Central memory CD8-positive, alpha-beta T cell (primary cell): Measurements from ENCODE around the gene NMNAT2.

Source experiments
- ATAC-seq: fragments of 150-1000 bp; cut with Tn5 transposase; replicated peaks from 2 replicates; pipeline ENCODE4 v1.10.0; 2022; ENCODE audit warnings: mild to moderate bottlenecking, moderate FRiP score, moderate number of reproducible peaks; ENCODE audit not compliant: poor library complexity, severe bottlenecking; ENCODE audit errors: extremely low read depth
- DNase-seq, 2 donors: peaks; one replicate each; pipeline ENCODE4 v3.0.0; 2021; ENCODE audit warnings: low spot score in 2 of 2
- H3K27ac Mint-ChIP-seq: one replicate; pipeline ENCODE4 v1.8.0; 2022; ENCODE audit warnings: low read depth, mild to moderate bottlenecking, moderate library complexity, mixed read lengths
- H3K27me3 Mint-ChIP-seq: one replicate; pipeline ENCODE4 v1.8.0; 2022; ENCODE audit warnings: mixed read lengths
- H3K36me3 Mint-ChIP-seq: one replicate; pipeline ENCODE4 v1.8.0; 2022; ENCODE audit warnings: mild to moderate bottlenecking, moderate library complexity, mixed read lengths; ENCODE audit not compliant: insufficient read depth
- H3K4me1 Mint-ChIP-seq: one replicate; pipeline ENCODE4 v1.8.0; 2022; ENCODE audit warnings: mixed read lengths
- H3K4me3 Mint-ChIP-seq: one replicate; pipeline ENCODE4 v1.8.0; 2022; ENCODE audit warnings: mild to moderate bottlenecking, moderate library complexity, mixed read lengths
- H3K9me3 Mint-ChIP-seq: one replicate; pipeline ENCODE4 v1.8.0; 2022; ENCODE audit warnings: mixed read lengths

The NMNAT2 gene

GRCh38 chr1:183355181-183355580, 63.0 kb downstream of the NMNAT2 start:
- H3K36me3 Mint-ChIP-seq, result no peaks in the 10 kb centered on the region

GRCh38 chr1:183353597-183353996, 64.6 kb downstream of the NMNAT2 start:
- Mint-ChIP-seq H3K36me3 (no peaks in the 10 kb centered on the region), H3K4me1 (no peaks in the 10 kb centered on the region), H3K27ac (no peak overlapping the region), H3K9me3 (no peaks in the 10 kb centered on the region), H3K27me3 (peaks cover 40% of the 10 kb centered on the region), H3K4me3 (no peak overlapping the region)
- ATAC-seq, result no peak
- DNase-seq, result no peak

More at GRCh38 chr1:183355181-183355580, 63.0 kb downstream of the NMNAT2 start:
- peaks cover 40% of the 10 kb centered on the region for H3K27me3 Mint-ChIP-seq
- no peak overlapping the region for H3K27ac Mint-ChIP-seq
- H3K4me1 Mint-ChIP-seq, result no peaks in the 10 kb centered on the region
- H3K4me3 Mint-ChIP-seq, result no peak overlapping the region
- DNase-seq, result no peak
- H3K9me3 Mint-ChIP-seq, result no peaks in the 10 kb centered on the region
- ATAC-seq, result no peak

- Mint-ChIP-seq H3K27ac (no peak overlapping the region), H3K4me3 (no peak overlapping the region), H3K36me3 (no peaks in the 10 kb centered on the region), H3K9me3 (no peaks in the 10 kb centered on the region), H3K4me1 (no peaks in the 10 kb centered on the region), H3K27me3 (peaks cover 49% of the 10 kb centered on the region)
- DNase-seq (no peak), ATAC-seq (no peak)
Observed at GRCh38 chr1:183349201-183349711, 68.9 kb downstream of the NMNAT2 start.

- no peaks in the 10 kb centered on the region for H3K36me3 Mint-ChIP-seq
- H3K27me3 Mint-ChIP-seq, result peaks cover 42% of the 10 kb centered on the region
- H3K4me1 Mint-ChIP-seq, result no peaks in the 10 kb centered on the region
- no peak overlapping the region for H3K4me3 Mint-ChIP-seq
- H3K9me3 Mint-ChIP-seq, result no peaks in the 10 kb centered on the region
- DNase-seq (no peak), ATAC-seq (no peak)
- no peak overlapping the region for H3K27ac Mint-ChIP-seq
Observed at GRCh38 chr1:183346276-183346732, 71.9 kb downstream of the NMNAT2 start.

- H3K4me1 Mint-ChIP-seq, result no peaks in the 10 kb centered on the region
Observed at GRCh38 chr1:183339556-183340167, 78.5 kb downstream of the NMNAT2 start.

GRCh38 chr1:183331091-183331742, 87.0 kb downstream of the NMNAT2 start:
- Mint-ChIP-seq H3K36me3 (no peaks in the 10 kb centered on the region), H3K9me3 (no peaks in the 10 kb centered on the region), H3K4me1 (no peaks in the 10 kb centered on the region), H3K4me3 (no peak overlapping the region), H3K27me3 (peaks cover 79% of the 10 kb centered on the region), H3K27ac (no peak overlapping the region)
- DNase-seq (no peak), ATAC-seq (no peak)

More at GRCh38 chr1:183339556-183340167, 78.5 kb downstream of the NMNAT2 start:
- H3K36me3 Mint-ChIP-seq, result no peaks in the 10 kb centered on the region
- no peak for ATAC-seq
- no peak overlapping the region for H3K27ac Mint-ChIP-seq
- no peak overlapping the region for H3K4me3 Mint-ChIP-seq
- H3K27me3 Mint-ChIP-seq, result peaks cover 20% of the 10 kb centered on the region
- no peak for DNase-seq
- H3K9me3 Mint-ChIP-seq, result no peaks in the 10 kb centered on the region

GRCh38 chr1:183330335-183330734, 87.8 kb downstream of the NMNAT2 start:
- DNase-seq (no peak), ATAC-seq (no peak)
- H3K9me3 Mint-ChIP-seq, result no peaks in the 10 kb centered on the region
- peaks cover 76% of the 10 kb centered on the region for H3K27me3 Mint-ChIP-seq
- no peaks in the 10 kb centered on the region for H3K4me1 Mint-ChIP-seq
- H3K36me3 Mint-ChIP-seq, result no peaks in the 10 kb centered on the region
- H3K4me3 Mint-ChIP-seq, result no peak overlapping the region
- H3K27ac Mint-ChIP-seq, result no peak overlapping the region

GRCh38 chr1:183328371-183328770, 89.8 kb downstream of the NMNAT2 start:
- H3K9me3 Mint-ChIP-seq, result no peaks in the 10 kb centered on the region
- H3K4me3 Mint-ChIP-seq, result no peak overlapping the region
- no peaks in the 10 kb centered on the region for H3K4me1 Mint-ChIP-seq
- no peaks in the 10 kb centered on the region for H3K36me3 Mint-ChIP-seq
- DNase-seq (no peak), ATAC-seq (no peak)
- H3K27me3 Mint-ChIP-seq, result peaks cover 69% of the 10 kb centered on the region
- H3K27ac Mint-ChIP-seq, result no peak overlapping the region

- Mint-ChIP-seq H3K27me3 (peaks cover 69% of the 10 kb centered on the region), H3K27ac (no peak overlapping the region), H3K9me3 (no peaks in the 10 kb centered on the region), H3K4me3 (no peak overlapping the region), H3K36me3 (no peaks in the 10 kb centered on the region), H3K4me1 (no peaks in the 10 kb centered on the region)
- ATAC-seq (no peak), DNase-seq (no peak)
Observed at GRCh38 chr1:183327434-183328290, 90.5 kb downstream of the NMNAT2 start.

GRCh38 chr1:183323849-183324683, 94.1 kb downstream of the NMNAT2 start:
- no peak overlapping the region for H3K4me3 Mint-ChIP-seq
- H3K4me1 Mint-ChIP-seq, result no peaks in the 10 kb centered on the region
- peaks cover 66% of the 10 kb centered on the region for H3K27me3 Mint-ChIP-seq
- DNase-seq (no peak), ATAC-seq (no peak)
- H3K36me3 Mint-ChIP-seq, result no peaks in the 10 kb centered on the region
- no peaks in the 10 kb centered on the region for H3K9me3 Mint-ChIP-seq
- no peak overlapping the region for H3K27ac Mint-ChIP-seq

- no peaks in the 10 kb centered on the region for H3K9me3 Mint-ChIP-seq
- no peak for ATAC-seq
- H3K4me1 Mint-ChIP-seq, result no peaks in the 10 kb centered on the region
- H3K27ac Mint-ChIP-seq, result no peak overlapping the region
- no peak overlapping the region for H3K4me3 Mint-ChIP-seq
- peaks cover 55% of the 10 kb centered on the region for H3K27me3 Mint-ChIP-seq
- H3K36me3 Mint-ChIP-seq, result no peaks in the 10 kb centered on the region
- DNase-seq, result no peak
Observed at GRCh38 chr1:183319606-183320005, 98.6 kb downstream of the NMNAT2 start.

GRCh38 chr1:183319051-183319450, 99.1 kb downstream of the NMNAT2 start:
- H3K36me3 Mint-ChIP-seq, result no peaks in the 10 kb centered on the region
- peaks cover 55% of the 10 kb centered on the region for H3K27me3 Mint-ChIP-seq
- no peak for ATAC-seq
- no peaks in the 10 kb centered on the region for H3K4me1 Mint-ChIP-seq
- H3K9me3 Mint-ChIP-seq, result no peaks in the 10 kb centered on the region
- no peak for DNase-seq
- no peak overlapping the region for H3K27ac Mint-ChIP-seq
- H3K4me3 Mint-ChIP-seq, result no peak overlapping the region
